Measurements from ENCODE around the gene TMEM59.

TMEM59 gene

GRCh38 chr1:53979712-53980450, 73.1 kb downstream of the TMEM59 start:
- DNase-seq, result no peak
